Hematopoietic multipotent progenitor cell treated with erythropoietin and hydrocortisone succinate and interleukin-3 and kit ligand, for 4 days (in vitro differentiated cells): ENCODE measurements around the gene MBTPS1.

Source experiments
- DNase-seq: peaks from one replicate; pipeline ENCODE4 v3.0.0-alpha.2; 2015

MBTPS1 gene

GRCh38 chr16:84029297-84030047 lies 87.3 kb downstream of the MBTPS1 start:
- peak; percentile 47 for DNase-seq

GRCh38 chr16:84027625-84028024 lies 89.1 kb downstream of the MBTPS1 start:
- DNase-seq, result no peak

GRCh38 chr16:84026606-84027005 lies 90.1 kb downstream of the MBTPS1 start:
- DNase-seq, result no peak

GRCh38 chr16:84024854-84025253 lies 91.9 kb downstream of the MBTPS1 start:
- DNase-seq, result no peak

GRCh38 chr16:84022644-84023043 lies 94.1 kb downstream of the MBTPS1 start:
- DNase-seq, result no peak

GRCh38 chr16:84021488-84021887 lies 95.3 kb downstream of the MBTPS1 start:
- no peak for DNase-seq

GRCh38 chr16:84020353-84020752 lies 96.4 kb downstream of the MBTPS1 start:
- no peak for DNase-seq

GRCh38 chr16:84018710-84019109 lies 98.0 kb downstream of the MBTPS1 start:
- DNase-seq, result no peak

GRCh38 chr16:84016477-84016876 lies 100.3 kb downstream of the MBTPS1 start:
- no peak for DNase-seq

- DNase-seq, result no peak
These were observed 101.3 kb downstream of the MBTPS1 start for GRCh38 chr16:84015399-84015798.

GRCh38 chr16:84014570-84015327 lies 102.0 kb downstream of the MBTPS1 start:
- DNase-seq, result no peak

GRCh38 chr16:84013787-84014569 lies 102.8 kb downstream of the MBTPS1 start:
- DNase-seq, result peak; percentile 97

- DNase-seq, result no peak
These were observed 107.5 kb downstream of the MBTPS1 start for GRCh38 chr16:84009282-84009681.

GRCh38 chr16:84007965-84008364 lies 108.8 kb downstream of the MBTPS1 start:
- DNase-seq, result no peak

- DNase-seq, result no peak
These were observed 109.2 kb downstream of the MBTPS1 start for GRCh38 chr16:84007520-84007919.

GRCh38 chr16:84005391-84005790 lies 111.4 kb downstream of the MBTPS1 start:
- DNase-seq, result no peak

- no peak for DNase-seq
These were observed 112.3 kb downstream of the MBTPS1 start for GRCh38 chr16:84004442-84004841.
